B cell (primary cell): ENCODE results near the gene FRYL. TPM values are rescaled to one million over a fixed set of nuclear protein-coding genes. Genes with fewer than 3 reads are reported as not detected.

Source experiments
- ATAC-seq: fragments of 200-7000 bp; cut with Tn5 transposase; one replicate; pipeline ENCODE4 v1.10.0; 2021; ENCODE audit warnings: low read depth, mild to moderate bottlenecking, moderate number of reproducible peaks, moderate library complexity
- CTCF ChIA-PET: fragments of 350-600 bp; sonication (Branson Sonifier 250); formaldehyde crosslinking; loops from one replicate; lab custom pipeline; 2021; ENCODE audit warnings: antibody characterized with exemption, inconsistent platforms; lab: Charles Lee
- POLR2A ChIA-PET: fragments of 350-600 bp; sonication (Branson Sonifier 250); formaldehyde crosslinking; loops from one replicate; lab custom pipeline; 2021; ENCODE audit warnings: antibody characterized with exemption; lab: Charles Lee
- DNase-seq: peaks from one replicate; pipeline ENCODE4 v3.0.0; 2013
- H2AFZ ChIP-seq: 2 replicates; pipeline ENCODE4 v1.6.1; 2012; ENCODE audit warnings: mild to moderate bottlenecking, low read depth, low read length; ENCODE audit not compliant: insufficient read depth, poor library complexity, severe bottlenecking
- H3K27ac ChIP-seq, 2 donors: 1 replicate in 1 of 2; 2 replicates in 1 of 2; pipeline ENCODE4 v1.5.1; 2012 to 2013; ENCODE audit warnings: low read length in 2 of 2, mild to moderate bottlenecking in 2 of 2, moderate library complexity in 1 of 2
- H3K27me3 ChIP-seq, 4 experiments: fragments of 200-600 bp in 1 of 4; sonication (generic) in 1 of 4; replicated peaks in 1 of 4; 1 replicate in 2 of 4; 2 replicates in 2 of 4; pipeline versions ENCODE4 v1.6.1 to v1.7.0; 2013 to 2016; ENCODE audit warnings: low read length in 3 of 4, mild to moderate bottlenecking in 2 of 4, mixed read lengths in 1 of 4, moderate library complexity in 1 of 4; ENCODE audit not compliant: insufficient read depth in 4 of 4, control insufficient read depth in 3 of 4; ENCODE audit errors: control extremely low read depth in 1 of 4
- H3K36me3 ChIP-seq, 2 experiments: replicated peaks in 1 of 2; 1 replicate in 1 of 2; 2 replicates in 1 of 2; pipeline versions ENCODE4 v1.6.1 to v1.7.1; 2013; ENCODE audit warnings: low read length in 1 of 2; ENCODE audit not compliant: insufficient read depth in 2 of 2, control insufficient read depth in 1 of 2; ENCODE audit errors: control extremely low read depth in 1 of 2, extremely low read depth in 1 of 2
- H3K4me1 ChIP-seq, 2 donors: fragments of 200-600 bp in 1 of 2; sonication (generic) in 1 of 2; 1 replicate in 1 of 2; 2 replicates in 1 of 2; pipeline versions ENCODE4 v1.5.1 to v1.6.1; 2013 to 2017; ENCODE audit warnings: low read length in 2 of 2; ENCODE audit not compliant: control insufficient read depth in 2 of 2, insufficient read depth in 2 of 2
- H3K4me2 ChIP-seq: replicated peaks from 2 replicates; pipeline ENCODE3; 2012; ENCODE audit warnings: mild to moderate bottlenecking, low read depth, low read length; ENCODE audit not compliant: poor library complexity, severe bottlenecking
- H3K4me3 ChIP-seq, 5 experiments: fragments of 200-600 bp in 1 of 5; sonication (generic) in 1 of 5; 1 replicate in 3 of 5; 2 replicates in 2 of 5; pipeline versions ENCODE4 v1.5.1 to v1.7.0; 2011 to 2016; ENCODE audit warnings: low read length in 4 of 5, mild to moderate bottlenecking in 4 of 5, low read depth in 2 of 5, control low read depth in 1 of 5, moderate library complexity in 1 of 5; ENCODE audit not compliant: insufficient read depth in 1 of 5; ENCODE audit errors: control extremely low read depth in 1 of 5, extremely low read depth in 1 of 5
- H3K79me2 ChIP-seq: fragments of 200-600 bp; sonication (generic); one replicate; pipeline ENCODE4 v1.6.0; 2016; ENCODE audit warnings: low read length; ENCODE audit not compliant: control insufficient read depth, insufficient read depth
- H3K9ac ChIP-seq: fragments of 200-600 bp; sonication (generic); 2 replicates; pipeline ENCODE4 v1.6.1; 2017; ENCODE audit warnings: mild to moderate bottlenecking, low read length, moderate library complexity
- H3K9me3 ChIP-seq, 3 donors: one replicate each; pipeline versions ENCODE4 v1.6.1 to v1.7.1; 2013; ENCODE audit warnings: low read length in 2 of 3; ENCODE audit not compliant: control insufficient read depth in 2 of 3, insufficient read depth in 1 of 3; ENCODE audit errors: control extremely low read depth in 1 of 3
- H4K20me1 ChIP-seq: 2 replicates; pipeline ENCODE4 v1.6.0; 2012; ENCODE audit warnings: mild to moderate bottlenecking, low read length; ENCODE audit not compliant: insufficient read depth, control insufficient read depth, poor library complexity, severe bottlenecking
- H3K27ac Mint-ChIP-seq: one replicate; pipeline ENCODE4 v1.8.0; 2021; ENCODE audit warnings: mixed read lengths
- H3K27me3 Mint-ChIP-seq: one replicate; pipeline ENCODE4 v1.8.0; 2021; ENCODE audit warnings: mixed read lengths
- H3K4me1 Mint-ChIP-seq: one replicate; pipeline ENCODE4 v1.8.0; 2021; ENCODE audit warnings: mixed read lengths
- H3K4me3 Mint-ChIP-seq: one replicate; pipeline ENCODE4 v1.8.0; 2021; ENCODE audit warnings: mixed read lengths
- H3K9me3 Mint-ChIP-seq: one replicate; pipeline ENCODE4 v1.8.0; 2022; ENCODE audit warnings: mixed read lengths; ENCODE audit not compliant: insufficient read depth
- EZH2 ChIP-seq: IDR thresholded peaks from 2 replicates; pipeline ENCODE4 v1.6.1; 2012; ENCODE audit warnings: borderline replicate concordance, low read depth, mild to moderate bottlenecking, moderate library complexity, low read length; ENCODE audit not compliant: insufficient read depth, poor library complexity, severe bottlenecking
- WGBS: methylation state at CpG from one replicate; pipeline ENCODE4 v1.1.5; 2013; ENCODE audit warnings: missing lambda C conversion rate; ENCODE audit not compliant: insufficient coverage; 5-methylcytosine and 5-hydroxymethylcytosine counted together
- intact Hi-C: fragments of 100-400 bp; cut with micrococcal nuclease; formaldehyde crosslinking; loops from one replicate; pipeline ENCODE4 v1.10.0; 2022
- polyA plus RNA-seq: library from polyadenylated mRNA; depleted of rRNA; stranded (reverse); fragments of >200 nt; gene quantifications from 2 replicates; pipeline ENCODE4 v1.2.3, GENCODE V29; 2012
- total RNA-seq, 2 donors: library from RNA; stranded (reverse); fragments of 120-200 nt in 1 of 2; gene quantifications; 1 replicate in 1 of 2; 2 replicates in 1 of 2; pipeline versions ENCODE4 v1.2.3 to v1.2.4, GENCODE V29; 2013 to 2022
- TF ChIP-seq, protein P1 (sequence below): fragments of 200-600 bp; IDR thresholded peaks from one replicate; pipeline ENCODE4 v1.8.0; 2022; ENCODE audit warnings: antibody characterized with exemption, mild to moderate bottlenecking

The FRYL gene
- total and polyA plus RNA-seq, 2 donors (not counting 1 experiment from before 2014, with no cell fraction given), result 15.5 to 138 TPM

- no peak for DNase-seq
- Mint-ChIP-seq H3K27ac (no peak overlapping the region), H3K9me3 (no peaks in the 10 kb centered on the region), H3K4me1 (peaks cover 11% of the 10 kb centered on the region), H3K4me3 (no peak overlapping the region), H3K27me3 (no peaks in the 10 kb centered on the region)
- intact Hi-C loops, result no loop called here
- Histone ChIP-seq H2AFZ (no peak overlapping the region), H3K79me2 (peaks cover 38% of the 10 kb centered on the region), H3K4me3 (no peak overlapping the region), H3K4me1 (no peaks in the 10 kb centered on the region), H3K27ac (no peak overlapping the region), H3K9me3 (peaks cover 0 to 3% (median 0%) of the 10 kb centered on the region in 3 donors), H3K9ac (no peak overlapping the region), H3K27me3 (no peaks in the 10 kb centered on the region), H4K20me1 (no peaks in the 10 kb centered on the region), H3K36me3 (peaks cover 9 to 20% of the 10 kb centered on the region in 2 experiments), H3K4me2 (no peak overlapping the region)
- ChIA-PET POLR2A (no interaction called here), CTCF (interaction anchor here (0.6 kb wide), 1 partner anchor 8 kb away, joined by 3 read pairs; no protein-coding TSS in a partner anchor)
- TF ChIP-seq EZH2, result no peak
- TF ChIP-seq, protein P1, sequence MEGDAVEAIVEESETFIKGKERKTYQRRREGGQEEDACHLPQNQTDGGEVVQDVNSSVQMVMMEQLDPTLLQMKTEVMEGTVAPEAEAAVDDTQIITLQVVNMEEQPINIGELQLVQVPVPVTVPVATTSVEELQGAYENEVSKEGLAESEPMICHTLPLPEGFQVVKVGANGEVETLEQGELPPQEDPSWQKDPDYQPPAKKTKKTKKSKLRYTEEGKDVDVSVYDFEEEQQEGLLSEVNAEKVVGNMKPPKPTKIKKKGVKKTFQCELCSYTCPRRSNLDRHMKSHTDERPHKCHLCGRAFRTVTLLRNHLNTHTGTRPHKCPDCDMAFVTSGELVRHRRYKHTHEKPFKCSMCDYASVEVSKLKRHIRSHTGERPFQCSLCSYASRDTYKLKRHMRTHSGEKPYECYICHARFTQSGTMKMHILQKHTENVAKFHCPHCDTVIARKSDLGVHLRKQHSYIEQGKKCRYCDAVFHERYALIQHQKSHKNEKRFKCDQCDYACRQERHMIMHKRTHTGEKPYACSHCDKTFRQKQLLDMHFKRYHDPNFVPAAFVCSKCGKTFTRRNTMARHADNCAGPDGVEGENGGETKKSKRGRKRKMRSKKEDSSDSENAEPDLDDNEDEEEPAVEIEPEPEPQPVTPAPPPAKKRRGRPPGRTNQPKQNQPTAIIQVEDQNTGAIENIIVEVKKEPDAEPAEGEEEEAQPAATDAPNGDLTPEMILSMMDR, result no peak
- no CpG with 5 or more reads among the region's 7 CpGs for WGBS
- no peak for ATAC-seq
Observed at GRCh38 chr4:48708610-48709009, 71.5 kb downstream of the FRYL start.

DNA sequence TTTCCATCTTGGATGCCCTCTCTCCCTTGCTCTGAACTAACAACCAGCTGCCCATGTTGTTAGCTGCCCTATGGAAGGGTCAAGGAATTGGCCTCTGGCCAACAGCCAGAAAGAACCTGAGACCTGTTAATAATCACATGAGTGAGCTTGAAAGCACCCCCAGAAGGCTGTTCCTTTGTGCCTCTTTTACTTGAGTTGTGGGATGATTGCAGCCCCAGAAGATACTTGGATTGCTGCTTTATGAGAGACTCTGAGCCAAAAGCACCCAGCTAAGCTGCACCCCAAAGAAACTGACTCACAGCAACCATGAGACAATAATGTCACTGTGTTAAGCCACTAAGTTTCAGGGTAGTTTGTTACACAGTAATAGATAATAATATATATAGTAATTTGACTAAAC, 73.3 kb downstream of the FRYL start:
- ChIA-PET POLR2A (no interaction called here), CTCF (no interaction called here)
- no peaks in the 10 kb centered on the region for H3K9me3 Mint-ChIP-seq
- Histone ChIP-seq H2AFZ (no peak overlapping the region), H3K4me3 (no peak overlapping the region), H3K4me2 (no peak overlapping the region), H4K20me1 (peaks cover 11% of the 10 kb centered on the region), H3K36me3 (peaks cover 9 to 20% of the 10 kb centered on the region in 2 experiments), H3K4me1 (no peaks in the 10 kb centered on the region), H3K79me2 (peaks cover 54% of the 10 kb centered on the region), H3K27me3 (no peaks in the 10 kb centered on the region), H3K27ac (no peak overlapping the region), H3K9ac (no peak overlapping the region), H3K9me3 (peaks cover 0 to 3% (median 0%) of the 10 kb centered on the region in 3 donors)
- TF ChIP-seq EZH2, result no peak
- TF ChIP-seq, protein P1, result no peak
- ATAC-seq (no peak), DNase-seq (no peak)
- H3K27me3 Mint-ChIP-seq, result no peaks in the 10 kb centered on the region
- H3K4me1 Mint-ChIP-seq, result peaks cover 13% of the 10 kb centered on the region
- intact Hi-C loops, result no loop called here
- no peak overlapping the region for H3K4me3 Mint-ChIP-seq
- no peak overlapping the region for H3K27ac Mint-ChIP-seq
